Neural crest cell (in vitro differentiated cells): ENCODE results near the gene POLR2E. TPM values are rescaled to one million over a fixed set of nuclear protein-coding genes. Genes with fewer than 3 reads are reported as not detected.

Source experiments
- DNase-seq: peaks from one replicate; pipeline ENCODE4 v3.0.0; 2021; ENCODE audit warnings: low read depth, mixed read lengths, low spot score
- H3K27ac Mint-ChIP-seq: one replicate; pipeline ENCODE4 v1.8.0; 2021; ENCODE audit warnings: mild to moderate bottlenecking, mixed read lengths; ENCODE audit not compliant: unreplicated experiment
- H3K27me3 Mint-ChIP-seq: 2 replicates; pipeline ENCODE4 v1.8.0; 2021; ENCODE audit warnings: low read depth, mild to moderate bottlenecking, mixed read lengths
- H3K36me3 Mint-ChIP-seq: 2 replicates; pipeline ENCODE4 v1.8.0; 2021; ENCODE audit warnings: low read depth, mild to moderate bottlenecking, mixed read lengths
- H3K4me1 Mint-ChIP-seq: 2 replicates; pipeline ENCODE4 v1.8.0; 2021; ENCODE audit warnings: mixed read lengths
- H3K4me3 Mint-ChIP-seq: one replicate; pipeline ENCODE4 v1.8.0; 2021; ENCODE audit warnings: mild to moderate bottlenecking, mixed read lengths
- H3K9me3 Mint-ChIP-seq: 2 replicates; pipeline ENCODE4 v1.8.0; 2021; ENCODE audit warnings: mixed read lengths
- CTCF ChIP-seq: fragments of 200-600 bp; sonication (generic); conservative IDR thresholded peaks from 2 replicates; pipeline ENCODE4 v1.5.0; 2021; ENCODE audit warnings: antibody characterized with exemption, mild to moderate bottlenecking
- total RNA-seq: library from RNA; stranded (reverse); gene quantifications from 2 replicates; pipeline ENCODE4 v1.2.1, GENCODE V29; 2021

Gene POLR2E
- total RNA-seq, 1 donor from 2014 or later, result 256 TPM

- H3K36me3 Mint-ChIP-seq, result peaks cover 3% of the 10 kb centered on the region
- TF ChIP-seq CTCF, result no peak
- peak overlapping the region; percentile 97 for H3K4me3 Mint-ChIP-seq
- peaks cover 27% of the 10 kb centered on the region for H3K4me1 Mint-ChIP-seq
- H3K27me3 Mint-ChIP-seq, result no peaks in the 10 kb centered on the region
- peak overlapping the region; percentile 57 for H3K27ac Mint-ChIP-seq
- no peaks in the 10 kb centered on the region for H3K9me3 Mint-ChIP-seq
- no peak for DNase-seq
Observed at GRCh38 chr19:1041272-1041834, 53.8 kb downstream of the POLR2E start.

- Mint-ChIP-seq H3K4me3 (peak overlapping the region; percentile 97), H3K9me3 (no peaks in the 10 kb centered on the region), H3K4me1 (peaks cover 27% of the 10 kb centered on the region), H3K27me3 (no peaks in the 10 kb centered on the region), H3K27ac (peak overlapping the region; percentile 78), H3K36me3 (peaks cover 3% of the 10 kb centered on the region)
- TF ChIP-seq CTCF, result no peak
- peak; percentile 79 for DNase-seq
Observed at GRCh38 chr19:1040476-1041271, 54.5 kb downstream of the POLR2E start.

GRCh38 chr19:1039646-1040475, 55.3 kb downstream of the POLR2E start, which contains the start of gene ABCA7:
ABCA7 (plus strand) TSS chr19:1040107; CDS start chr19:1041362, 1,255 bp downstream.
- Mint-ChIP-seq H3K4me1 (peaks cover 27% of the 10 kb centered on the region), H3K36me3 (peaks cover 3% of the 10 kb centered on the region)
- TF ChIP-seq CTCF, result peak; percentile 10

GRCh38 chr19:1038978-1039645, 56.1 kb downstream of the POLR2E start:
- Mint-ChIP-seq H3K36me3 (peaks cover 3% of the 10 kb centered on the region), H3K4me3 (peak overlapping the region; percentile 97), H3K27ac (peak overlapping the region; percentile 19), H3K4me1 (peaks cover 27% of the 10 kb centered on the region), H3K27me3 (no peaks in the 10 kb centered on the region), H3K9me3 (no peaks in the 10 kb centered on the region)
- no peak for TF ChIP-seq CTCF
- DNase-seq, result no peak

More at GRCh38 chr19:1039646-1040475, 55.3 kb downstream of the POLR2E start, which contains the start of gene ABCA7:
- Mint-ChIP-seq H3K27ac (peak within 1 kb of the TSS; percentile 78), H3K27me3 (no peaks in the 10 kb centered on the region), H3K4me3 (peak within 1 kb of the TSS; percentile 97), H3K9me3 (no peaks in the 10 kb centered on the region)
- DNase-seq, result peak; percentile 99

- peak overlapping the region; percentile 27 for H3K4me3 Mint-ChIP-seq
- no peak overlapping the region for H3K27ac Mint-ChIP-seq
- H3K9me3 Mint-ChIP-seq, result no peaks in the 10 kb centered on the region
- no peak for TF ChIP-seq CTCF
- DNase-seq, result no peak
- H3K36me3 Mint-ChIP-seq, result peaks cover 3% of the 10 kb centered on the region
- H3K4me1 Mint-ChIP-seq, result peaks cover 27% of the 10 kb centered on the region
- no peaks in the 10 kb centered on the region for H3K27me3 Mint-ChIP-seq
Observed at GRCh38 chr19:1037621-1038064, 57.5 kb downstream of the POLR2E start.
